Progenitor cell of endocrine pancreas (in vitro differentiated cells): ENCODE results near the gene SLCO1C1. TPM values are rescaled to one million over a fixed set of nuclear protein-coding genes. Genes with fewer than 3 reads are reported as not detected.
"Not testable (repeated sequence)": the region's sequence is repeated elsewhere in the genome, so short reads cannot be mapped to it uniquely, and the experiment has no call there.

Experiments
- DNase-seq: peaks from one replicate; pipeline ENCODE4 v3.0.0; 2021; ENCODE audit warnings: low spot score; ENCODE audit not compliant: unreplicated experiment
- H3K27ac Mint-ChIP-seq: 2 replicates; pipeline ENCODE4 v1.8.0; 2021; ENCODE audit warnings: mild to moderate bottlenecking, moderate library complexity, mixed read lengths
- H3K27me3 Mint-ChIP-seq: 2 replicates; pipeline ENCODE4 v1.8.0; 2021; ENCODE audit warnings: mixed read lengths
- H3K36me3 Mint-ChIP-seq: 2 replicates; pipeline ENCODE4 v1.8.0; 2022; ENCODE audit warnings: mixed read lengths; ENCODE audit not compliant: insufficient read depth
- H3K4me1 Mint-ChIP-seq: 2 replicates; pipeline ENCODE4 v1.8.0; 2021; ENCODE audit warnings: low read depth, mixed read lengths
- H3K4me3 Mint-ChIP-seq: 2 replicates; pipeline ENCODE4 v1.8.0; 2021; ENCODE audit warnings: low read depth, mild to moderate bottlenecking, moderate library complexity, mixed read lengths
- H3K9me3 Mint-ChIP-seq: 2 replicates; pipeline ENCODE4 v1.8.0; 2021; ENCODE audit warnings: low read depth, mixed read lengths
- total RNA-seq: library from RNA; stranded (reverse); gene quantifications from 2 replicates; pipeline ENCODE4 v1.2.1, GENCODE V29; 2021
- TF ChIP-seq, protein P1 (sequence below): fragments of 200-600 bp; sonication (generic); IDR thresholded peaks from one replicate; pipeline ENCODE4 v1.5.0; 2021; ENCODE audit warnings: antibody characterized with exemption, mild to moderate bottlenecking; ENCODE audit not compliant: unreplicated experiment

Gene SLCO1C1
- total RNA-seq, 1 donor from 2014 or later, result 2.1 TPM

DNA sequence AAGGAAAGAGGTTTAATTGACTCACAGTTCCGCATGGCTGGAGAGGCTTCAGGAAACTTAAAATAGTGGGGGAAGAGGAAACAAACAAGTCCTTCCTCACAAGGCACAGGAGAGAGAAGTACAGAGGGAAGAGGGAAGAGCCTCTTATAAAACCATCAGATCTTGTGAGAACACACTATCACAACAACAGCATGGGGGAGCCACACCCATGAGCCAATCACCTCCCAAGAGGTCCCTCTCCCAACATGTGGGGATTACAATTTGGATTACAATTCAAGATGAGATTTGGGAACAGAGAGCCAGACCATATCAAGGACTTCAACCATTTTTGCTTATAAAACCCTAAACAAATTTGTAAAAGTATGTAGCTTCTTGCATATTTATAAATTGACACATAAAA is 45.8 kb downstream of the SLCO1C1 start:
- Mint-ChIP-seq H3K9me3 (no peaks in the 10 kb centered on the region), H3K27me3 (no peaks in the 10 kb centered on the region), H3K27ac (no peak overlapping the region), H3K36me3 (no peaks in the 10 kb centered on the region), H3K4me3 (no peak overlapping the region), H3K4me1 (no peaks in the 10 kb centered on the region)
- no peak for DNase-seq
- TF ChIP-seq, protein P1, sequence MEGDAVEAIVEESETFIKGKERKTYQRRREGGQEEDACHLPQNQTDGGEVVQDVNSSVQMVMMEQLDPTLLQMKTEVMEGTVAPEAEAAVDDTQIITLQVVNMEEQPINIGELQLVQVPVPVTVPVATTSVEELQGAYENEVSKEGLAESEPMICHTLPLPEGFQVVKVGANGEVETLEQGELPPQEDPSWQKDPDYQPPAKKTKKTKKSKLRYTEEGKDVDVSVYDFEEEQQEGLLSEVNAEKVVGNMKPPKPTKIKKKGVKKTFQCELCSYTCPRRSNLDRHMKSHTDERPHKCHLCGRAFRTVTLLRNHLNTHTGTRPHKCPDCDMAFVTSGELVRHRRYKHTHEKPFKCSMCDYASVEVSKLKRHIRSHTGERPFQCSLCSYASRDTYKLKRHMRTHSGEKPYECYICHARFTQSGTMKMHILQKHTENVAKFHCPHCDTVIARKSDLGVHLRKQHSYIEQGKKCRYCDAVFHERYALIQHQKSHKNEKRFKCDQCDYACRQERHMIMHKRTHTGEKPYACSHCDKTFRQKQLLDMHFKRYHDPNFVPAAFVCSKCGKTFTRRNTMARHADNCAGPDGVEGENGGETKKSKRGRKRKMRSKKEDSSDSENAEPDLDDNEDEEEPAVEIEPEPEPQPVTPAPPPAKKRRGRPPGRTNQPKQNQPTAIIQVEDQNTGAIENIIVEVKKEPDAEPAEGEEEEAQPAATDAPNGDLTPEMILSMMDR, result no peak

DNA sequence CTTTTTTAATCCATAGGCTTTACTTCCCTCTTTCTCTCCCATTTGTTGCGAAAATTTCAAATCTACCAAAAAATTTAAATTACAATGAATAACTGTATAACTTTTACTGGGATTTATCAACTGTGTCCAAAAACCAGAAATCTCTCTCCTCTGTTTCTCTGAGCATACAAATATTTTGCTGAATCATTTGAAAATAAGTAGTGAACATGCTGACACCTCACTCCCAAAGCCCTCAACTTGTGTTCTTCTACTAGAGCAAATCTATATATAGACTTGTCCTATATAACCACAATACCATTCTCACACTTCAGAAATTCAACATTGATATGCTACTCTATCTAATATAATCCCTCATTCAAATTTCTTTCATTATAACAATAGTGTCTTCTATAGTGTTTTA is 53.1 kb downstream of the SLCO1C1 start:
- no peak overlapping the region for H3K4me3 Mint-ChIP-seq
- no peaks in the 10 kb centered on the region for H3K36me3 Mint-ChIP-seq
- no peaks in the 10 kb centered on the region for H3K4me1 Mint-ChIP-seq
- TF ChIP-seq, protein P1, result no peak
- H3K9me3 Mint-ChIP-seq, result no peaks in the 10 kb centered on the region
- DNase-seq, result no peak
- no peak overlapping the region for H3K27ac Mint-ChIP-seq
- H3K27me3 Mint-ChIP-seq, result no peaks in the 10 kb centered on the region

DNA sequence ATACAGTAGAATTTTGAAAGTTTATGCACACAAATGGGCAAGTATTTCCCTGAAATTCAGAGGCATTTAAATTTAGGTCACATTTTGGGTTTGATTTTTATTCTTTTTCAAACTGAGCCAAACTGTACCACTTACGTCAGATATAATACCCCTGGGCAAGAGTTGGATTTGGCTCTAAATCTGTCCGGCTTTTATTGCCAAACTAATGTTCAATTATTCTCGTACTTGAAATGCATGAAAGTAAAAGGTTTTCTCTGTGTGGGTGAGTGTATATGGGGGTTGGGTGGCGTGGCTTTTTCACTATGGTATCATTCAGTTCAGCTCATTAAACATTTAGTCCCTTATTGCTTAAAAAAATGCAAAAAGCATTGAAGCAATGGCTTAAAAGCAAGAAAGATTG is 55.9 kb downstream of the SLCO1C1 start:
- H3K36me3 Mint-ChIP-seq, result no peaks in the 10 kb centered on the region
- H3K9me3 Mint-ChIP-seq, result no peaks in the 10 kb centered on the region
- H3K4me3 Mint-ChIP-seq, result no peak overlapping the region
- H3K27me3 Mint-ChIP-seq, result no peaks in the 10 kb centered on the region
- TF ChIP-seq, protein P1, result no peak
- no peak overlapping the region for H3K27ac Mint-ChIP-seq
- H3K4me1 Mint-ChIP-seq, result no peaks in the 10 kb centered on the region
- no peak for DNase-seq

DNA sequence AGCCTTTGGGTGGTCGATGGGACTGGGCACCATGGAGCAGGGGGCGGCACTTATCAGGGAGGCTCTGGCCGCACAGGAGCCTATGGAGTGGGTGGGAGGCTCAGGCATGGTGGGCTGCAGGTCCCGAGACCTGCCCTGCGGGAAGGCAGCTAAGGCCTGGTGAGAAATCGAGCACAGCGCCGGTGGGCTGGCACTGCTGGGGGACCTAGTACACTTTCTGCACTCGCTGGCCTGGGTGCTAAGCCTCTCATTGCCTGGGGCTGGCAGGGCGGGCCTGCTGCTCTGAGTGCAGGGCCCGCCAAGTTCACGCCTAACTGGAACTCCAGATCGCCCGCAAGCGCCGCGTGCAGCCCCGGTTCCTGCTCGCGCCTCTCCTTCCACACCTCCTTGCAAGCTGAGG is 82.3 kb downstream of the SLCO1C1 start:
- Mint-ChIP-seq H3K9me3 (peaks cover 14% of the 10 kb centered on the region), H3K36me3 (no peaks in the 10 kb centered on the region), H3K4me3 (no peak overlapping the region), H3K27ac (no peak overlapping the region), H3K27me3 (no peaks in the 10 kb centered on the region), H3K4me1 (no peaks in the 10 kb centered on the region)
- TF ChIP-seq, protein P1, result no peak
- DNase-seq, result no peak

DNA sequence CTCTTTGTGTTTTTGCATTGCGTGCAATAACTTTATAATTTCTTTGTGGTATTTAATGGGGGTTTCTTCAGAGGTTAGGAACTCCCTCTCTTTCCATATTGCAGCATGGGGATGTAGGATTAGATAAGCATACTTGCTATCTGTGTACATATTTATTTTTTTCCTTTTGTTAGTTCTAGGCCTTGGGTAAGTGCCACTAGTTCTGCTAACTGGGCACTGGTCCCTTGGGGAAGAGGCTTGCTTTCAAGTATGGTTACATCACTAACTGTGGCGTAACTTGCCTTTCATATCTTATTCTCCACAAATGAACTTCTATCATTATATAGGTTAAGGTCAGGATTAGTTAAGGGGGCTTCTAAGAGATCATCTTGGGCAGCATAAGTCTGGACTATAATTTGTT is 83.8 kb downstream of the SLCO1C1 start:
- no peaks in the 10 kb centered on the region for H3K36me3 Mint-ChIP-seq
- TF ChIP-seq, protein P1, result no peak
- no peak overlapping the region for H3K27ac Mint-ChIP-seq
- H3K4me3 Mint-ChIP-seq, result no peak overlapping the region
- no peaks in the 10 kb centered on the region for H3K4me1 Mint-ChIP-seq
- no peak for DNase-seq
- no peaks in the 10 kb centered on the region for H3K27me3 Mint-ChIP-seq
- H3K9me3 Mint-ChIP-seq, result peaks cover 14% of the 10 kb centered on the region

DNA sequence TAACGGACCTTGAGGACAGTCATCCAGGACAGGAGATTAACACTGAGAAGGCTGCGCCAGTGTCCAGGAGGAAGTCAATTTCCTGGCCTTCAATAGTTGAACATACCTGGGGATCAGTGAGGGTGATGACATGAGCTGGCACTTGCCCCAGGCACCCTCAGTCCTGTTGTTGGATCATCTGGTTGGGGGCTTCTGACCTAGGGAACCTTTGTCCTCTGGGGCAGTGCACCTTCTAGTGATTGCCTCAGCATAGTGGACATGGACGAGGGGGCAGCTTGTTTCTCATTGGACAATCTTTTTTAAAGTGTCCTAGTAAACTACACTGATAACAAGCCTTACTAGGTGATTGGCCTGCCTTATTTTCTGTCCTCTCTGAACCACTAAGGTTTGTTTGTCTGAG is 84.8 kb downstream of the SLCO1C1 start:
- H3K27me3 Mint-ChIP-seq, H3K36me3 Mint-ChIP-seq, DNase-seq, H3K4me3 Mint-ChIP-seq, H3K27ac Mint-ChIP-seq, H3K4me1 Mint-ChIP-seq: not testable (repeated sequence)
- H3K9me3 Mint-ChIP-seq, result peaks cover 18% of the 10 kb centered on the region

DNA sequence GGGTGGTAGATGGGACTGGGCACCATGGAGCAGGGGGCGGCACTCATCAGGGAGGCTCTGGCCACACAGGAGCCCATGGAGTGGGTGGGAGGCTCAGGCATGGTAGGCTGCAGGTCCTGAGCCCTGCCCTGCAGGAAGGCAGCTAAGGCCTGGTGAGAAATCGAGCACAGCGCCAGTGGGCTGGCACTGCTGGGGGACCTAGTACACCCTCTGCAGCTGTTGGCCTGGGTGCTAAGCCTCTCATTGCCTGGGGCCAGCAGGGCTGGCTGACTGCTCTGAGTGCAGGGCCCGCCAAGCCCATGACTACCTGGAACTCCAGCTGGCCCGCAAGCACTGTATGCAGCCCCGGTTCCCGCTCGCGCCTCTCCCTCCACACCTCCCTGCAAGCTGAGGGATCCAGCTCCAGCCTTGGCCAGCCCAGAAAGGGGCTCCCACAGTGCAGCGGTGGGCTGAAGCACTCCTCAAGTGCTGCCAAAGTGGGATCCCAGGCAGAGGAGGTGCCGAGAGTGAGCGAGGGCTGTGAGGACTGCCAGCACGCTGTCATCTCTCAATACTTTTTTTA is 88.7 kb downstream of the SLCO1C1 start:
- H3K27me3 Mint-ChIP-seq, H3K36me3 Mint-ChIP-seq, H3K27ac Mint-ChIP-seq, H3K4me3 Mint-ChIP-seq, H3K4me1 Mint-ChIP-seq, DNase-seq: not testable (repeated sequence)
- H3K9me3 Mint-ChIP-seq, result peaks cover 19% of the 10 kb centered on the region
